ENCODE data around the gene HNRNPC. TPM values are rescaled to one million over a fixed set of nuclear protein-coding genes. Genes with fewer than 3 reads are reported as not detected.

HNRNPC gene
- total and polyA plus RNA-seq, 2 experiments from 2014 or later = 513 to 800 TPM

GRCh38 chr14:21219561-21220111, 49.6 kb downstream of the HNRNPC start:
- H2AFZ ChIP-seq = no peak overlapping the region
- peaks cover 98% of the 10 kb centered on the region for H4K20me1 ChIP-seq (ENCODE audit: insufficient read depth, poor library complexity, severe bottlenecking)

GRCh38 chr14:21219120-21219519, 50.1 kb downstream of the HNRNPC start:
- Histone ChIP-seq H3K36me3 (replicated peaks; ENCODE audit: insufficient read depth, low read depth) (no peaks in the 10 kb centered on the region), H4K20me1 (ENCODE audit: insufficient read depth, poor library complexity, severe bottlenecking) (peaks cover 98% of the 10 kb centered on the region), H3K4me1 (ENCODE audit: insufficient read depth) (peaks cover 7% of the 10 kb centered on the region), H3K4me3 (no peak overlapping the region), H3K9me2 (replicated peaks; ENCODE audit: insufficient read depth) (no peaks in the 10 kb centered on the region), H3K4me2 (no peak overlapping the region), H3K27me3 (no peaks in the 10 kb centered on the region), H2AFZ (no peak overlapping the region), H3K27ac (peak overlapping the region; percentile 53), H3K79me2 (peaks cover 99% of the 10 kb centered on the region), H3K9me3 (ENCODE audit: low read depth) (no peaks in the 10 kb centered on the region)
- no peak for DNase-seq (ENCODE audit: low spot score)
- TF ChIP-seq EZH2phosphoT487 (IDR thresholded peaks at IDR 0.05; ENCODE audit: low read depth, severe bottlenecking, unreplicated experiment) (no peak), CTCF (IDR thresholded peaks at IDR 0.05; ENCODE audit: poor library complexity) (no peak), EZH2 (IDR thresholded peaks at IDR 0.05; ENCODE audit: borderline replicate concordance) (no peak)
- WGBS (ENCODE audit: low lambda C conversion rate, missing lambda C conversion rate) = 84% methylated on average over 2 of the region's 2 CpGs

More at GRCh38 chr14:21219561-21220111, 49.6 kb downstream of the HNRNPC start:
- 71% methylated on average over 4 of the region's 4 CpGs for WGBS (ENCODE audit: low lambda C conversion rate, missing lambda C conversion rate)
- Histone ChIP-seq H3K9me3 (ENCODE audit: low read depth) (no peaks in the 10 kb centered on the region), H3K27me3 (no peaks in the 10 kb centered on the region), H3K4me3 (no peak overlapping the region), H3K27ac (peak overlapping the region; percentile 53), H3K4me2 (no peak overlapping the region), H3K9me2 (replicated peaks; ENCODE audit: insufficient read depth) (no peaks in the 10 kb centered on the region), H3K4me1 (ENCODE audit: insufficient read depth) (peaks cover 7% of the 10 kb centered on the region), H3K36me3 (replicated peaks; ENCODE audit: insufficient read depth, low read depth) (peaks cover 4% of the 10 kb centered on the region), H3K79me2 (peaks cover 99% of the 10 kb centered on the region)
- no peak for DNase-seq (ENCODE audit: low spot score)
- TF ChIP-seq CTCF (IDR thresholded peaks at IDR 0.05; ENCODE audit: poor library complexity) = no peak
- no peak for TF ChIP-seq EZH2 (IDR thresholded peaks at IDR 0.05; ENCODE audit: borderline replicate concordance)
- TF ChIP-seq EZH2phosphoT487 (IDR thresholded peaks at IDR 0.05; ENCODE audit: low read depth, severe bottlenecking, unreplicated experiment) = no peak

GRCh38 chr14:21215879-21216251, 53.4 kb downstream of the HNRNPC start:
- Histone ChIP-seq H3K27me3 (no peaks in the 10 kb centered on the region), H2AFZ (no peak overlapping the region), H3K36me3 (replicated peaks; ENCODE audit: insufficient read depth, low read depth) (no peaks in the 10 kb centered on the region), H3K9me3 (ENCODE audit: low read depth) (no peaks in the 10 kb centered on the region), H3K9me2 (replicated peaks; ENCODE audit: insufficient read depth) (no peaks in the 10 kb centered on the region), H3K27ac (no peak overlapping the region), H4K20me1 (ENCODE audit: insufficient read depth, poor library complexity, severe bottlenecking) (peaks cover 96% of the 10 kb centered on the region), H3K4me2 (no peak overlapping the region), H3K4me1 (ENCODE audit: insufficient read depth) (peaks cover 7% of the 10 kb centered on the region), H3K79me2 (peaks cover 91% of the 10 kb centered on the region), H3K4me3 (no peak overlapping the region)
- 92% methylated on average over 4 of the region's 4 CpGs for WGBS (ENCODE audit: low lambda C conversion rate, missing lambda C conversion rate)
- TF ChIP-seq EZH2 (IDR thresholded peaks at IDR 0.05; ENCODE audit: borderline replicate concordance) (no peak), CTCF (IDR thresholded peaks at IDR 0.05; ENCODE audit: poor library complexity) (no peak), EZH2phosphoT487 (IDR thresholded peaks at IDR 0.05; ENCODE audit: low read depth, severe bottlenecking, unreplicated experiment) (no peak)
- DNase-seq (ENCODE audit: low spot score) = no peak
